Neural cell (in vitro differentiated cells): ENCODE measurements around the gene CAMK1D. TPM values are rescaled to one million over a fixed set of nuclear protein-coding genes. Genes with fewer than 3 reads are reported as not detected.

ENCODE experiments used
- H2AFZ ChIP-seq: fragments of 200-600, 300-800 bp; sonication (generic), shearing (Covaris generic); 2 replicates; pipeline ENCODE4 v1.6.0; 2014; ENCODE audit warnings: low read depth, mild to moderate bottlenecking, antibody characterized with exemption, low read length, moderate library complexity
- H3F3A ChIP-seq: fragments of 200-600 bp; shearing (Covaris generic); 2 replicates; pipeline ENCODE4 v1.6.1; 2016; ENCODE audit warnings: mild to moderate bottlenecking, moderate library complexity, mixed read lengths, antibody characterized with exemption, low read length; ENCODE audit not compliant: insufficient read depth, poor library complexity, severe bottlenecking
- H3K27ac ChIP-seq: fragments of 200-600, 300-800 bp; sonication (generic), shearing (Covaris generic); 2 replicates; pipeline ENCODE4 v1.5.1; 2014; ENCODE audit warnings: mild to moderate bottlenecking, low read length, moderate library complexity
- H3K27me3 ChIP-seq: fragments of 300-800, 200-600 bp; sonication (generic), shearing (Covaris generic); 2 replicates; pipeline ENCODE4 v1.6.0; 2014; ENCODE audit warnings: mild to moderate bottlenecking, low read depth, low read length, moderate library complexity; ENCODE audit not compliant: insufficient read depth
- H3K36me3 ChIP-seq: fragments of 300-800, 200-600 bp; sonication (generic), shearing (Covaris generic); 2 replicates; pipeline ENCODE4 v1.5.1; 2014; ENCODE audit warnings: mild to moderate bottlenecking, antibody characterized with exemption, low read length, moderate library complexity; ENCODE audit not compliant: insufficient read depth
- H3K4me2 ChIP-seq: fragments of 300-800, 200-600 bp; sonication (generic), shearing (Covaris generic); 2 replicates; pipeline ENCODE4 v1.6.0; 2014; ENCODE audit warnings: mild to moderate bottlenecking, low read length
- H3K4me3 ChIP-seq: fragments of 300-800, 200-600 bp; sonication (generic), shearing (Covaris generic); 2 replicates; pipeline ENCODE4 v1.5.1; 2014; ENCODE audit warnings: mild to moderate bottlenecking, low read length, moderate library complexity
- H3K79me2 ChIP-seq: fragments of 200-600 bp; shearing (Covaris generic); replicated peaks from 2 replicates; pipeline ENCODE4 v1.6.0; 2014; ENCODE audit warnings: mild to moderate bottlenecking, low read length, moderate library complexity; ENCODE audit not compliant: insufficient read depth
- H3K9ac ChIP-seq: fragments of 300-800, 200-600 bp; sonication (generic), shearing (Covaris generic); 2 replicates; pipeline ENCODE4 v1.6.1; 2016; ENCODE audit warnings: mild to moderate bottlenecking, low read length, mixed read lengths
- H3K9me2 ChIP-seq: fragments of 200-600 bp; shearing (Covaris generic); 2 replicates; pipeline ENCODE4 v1.6.1; 2016; ENCODE audit warnings: mild to moderate bottlenecking, low read length, mixed read lengths; ENCODE audit not compliant: insufficient read depth
- H3K9me3 ChIP-seq: fragments of 200-600, 300-800 bp; sonication (generic), shearing (Covaris generic); 2 replicates; pipeline ENCODE4 v1.6.1; 2016; ENCODE audit warnings: mild to moderate bottlenecking, mixed run types, low read length, moderate library complexity, mixed read lengths
- H4K20me1 ChIP-seq: fragments of 200-600 bp; shearing (Covaris generic); 2 replicates; pipeline ENCODE4 v1.6.1; 2016; ENCODE audit warnings: mild to moderate bottlenecking, mixed run types; ENCODE audit not compliant: insufficient read depth
- EP300 ChIP-seq: fragments of 450-650 bp; conservative IDR thresholded peaks from 2 replicates; pipeline ENCODE4 v1.6.1; 2014; ENCODE audit warnings: antibody characterized with exemption, mild to moderate bottlenecking, moderate library complexity; ENCODE audit not compliant: poor library complexity, severe bottlenecking
- EZH2 ChIP-seq: fragments of 200-600, 300-800 bp; shearing (Covaris generic), sonication (generic); IDR thresholded peaks from 2 replicates; pipeline ENCODE4 v1.6.1; 2014; ENCODE audit warnings: antibody characterized with exemption, low read length, borderline replicate concordance, mild to moderate bottlenecking; ENCODE audit not compliant: insufficient read depth, poor library complexity, severe bottlenecking
- MXI1 ChIP-seq: fragments of 450-650 bp; conservative IDR thresholded peaks from 2 replicates; pipeline ENCODE4 v1.6.1; 2014; ENCODE audit warnings: antibody characterized with exemption, mild to moderate bottlenecking; ENCODE audit not compliant: poor library complexity, severe bottlenecking
- POLR2AphosphoS5 ChIP-seq: IDR thresholded peaks from 2 replicates; pipeline ENCODE4 v1.6.1; 2012
- RAD21 ChIP-seq: fragments of 450-650 bp; conservative IDR thresholded peaks from 2 replicates; pipeline ENCODE4 v1.6.1; 2014; ENCODE audit warnings: antibody characterized with exemption, mild to moderate bottlenecking, moderate library complexity
- SMC3 ChIP-seq: fragments of 450-650 bp; conservative IDR thresholded peaks from 2 replicates; pipeline ENCODE4 v1.6.1; 2014; ENCODE audit warnings: antibody characterized with exemption, mild to moderate bottlenecking, moderate library complexity; ENCODE audit not compliant: poor library complexity
- TAF1 ChIP-seq: IDR thresholded peaks from 2 replicates; pipeline ENCODE4 v1.6.1; 2012; ENCODE audit warnings: low read depth
- polyA plus RNA-seq: library from polyadenylated mRNA; depleted of rRNA; stranded (reverse); fragments of >200 nt; gene quantifications from 2 replicates; pipeline ENCODE4 v1.2.3, GENCODE V29; 2014
- TF ChIP-seq, protein P1 (sequence below): IDR thresholded peaks from 2 replicates; pipeline ENCODE4 v1.6.1; 2012; ENCODE audit warnings: borderline replicate concordance
- TF ChIP-seq, protein P2 (sequence below): fragments of 450-650 bp; IDR thresholded peaks from 2 replicates; pipeline ENCODE4 v1.5.1; 2014; ENCODE audit warnings: antibody characterized with exemption, mild to moderate bottlenecking, moderate library complexity; ENCODE audit not compliant: poor library complexity, severe bottlenecking

CAMK1D gene
- polyA plus RNA-seq, 1 donor from 2014 or later: 13.8 TPM

DNA sequence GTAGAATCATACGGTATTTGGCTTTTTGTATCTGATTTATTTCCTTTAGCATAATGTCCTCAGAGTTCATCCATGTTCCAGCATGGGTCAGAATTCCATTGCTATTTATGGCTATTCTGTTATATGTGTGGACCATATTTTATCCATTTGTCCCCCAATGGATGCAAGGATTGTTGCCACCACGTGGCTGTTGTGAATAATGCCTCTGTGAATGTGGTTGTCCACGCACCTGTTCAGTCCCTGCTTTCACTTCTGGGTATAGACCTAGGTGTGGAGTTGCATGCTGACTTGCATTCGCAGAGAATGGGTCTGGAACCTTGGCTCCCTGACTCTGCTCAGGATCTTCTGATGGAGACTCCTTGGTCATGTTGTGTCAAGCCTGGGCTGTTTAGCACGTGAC is 199.9 kb downstream of the CAMK1D start:
- Histone ChIP-seq H4K20me1 (no peaks in the 10 kb centered on the region), H3K9me2 (no peaks in the 10 kb centered on the region), H3K4me2 (no peak overlapping the region), H3K27me3 (no peaks in the 10 kb centered on the region), H3K9ac (no peak overlapping the region), H3K36me3 (no peaks in the 10 kb centered on the region), H3K79me2 (no peaks in the 10 kb centered on the region), H2AFZ (no peak overlapping the region), H3K4me3 (no peak overlapping the region), H3F3A (no peaks in the 10 kb centered on the region), H3K9me3 (peaks cover 8% of the 10 kb centered on the region), H3K27ac (no peak overlapping the region)
- TF ChIP-seq RAD21: no peak
- TF ChIP-seq, protein P1, sequence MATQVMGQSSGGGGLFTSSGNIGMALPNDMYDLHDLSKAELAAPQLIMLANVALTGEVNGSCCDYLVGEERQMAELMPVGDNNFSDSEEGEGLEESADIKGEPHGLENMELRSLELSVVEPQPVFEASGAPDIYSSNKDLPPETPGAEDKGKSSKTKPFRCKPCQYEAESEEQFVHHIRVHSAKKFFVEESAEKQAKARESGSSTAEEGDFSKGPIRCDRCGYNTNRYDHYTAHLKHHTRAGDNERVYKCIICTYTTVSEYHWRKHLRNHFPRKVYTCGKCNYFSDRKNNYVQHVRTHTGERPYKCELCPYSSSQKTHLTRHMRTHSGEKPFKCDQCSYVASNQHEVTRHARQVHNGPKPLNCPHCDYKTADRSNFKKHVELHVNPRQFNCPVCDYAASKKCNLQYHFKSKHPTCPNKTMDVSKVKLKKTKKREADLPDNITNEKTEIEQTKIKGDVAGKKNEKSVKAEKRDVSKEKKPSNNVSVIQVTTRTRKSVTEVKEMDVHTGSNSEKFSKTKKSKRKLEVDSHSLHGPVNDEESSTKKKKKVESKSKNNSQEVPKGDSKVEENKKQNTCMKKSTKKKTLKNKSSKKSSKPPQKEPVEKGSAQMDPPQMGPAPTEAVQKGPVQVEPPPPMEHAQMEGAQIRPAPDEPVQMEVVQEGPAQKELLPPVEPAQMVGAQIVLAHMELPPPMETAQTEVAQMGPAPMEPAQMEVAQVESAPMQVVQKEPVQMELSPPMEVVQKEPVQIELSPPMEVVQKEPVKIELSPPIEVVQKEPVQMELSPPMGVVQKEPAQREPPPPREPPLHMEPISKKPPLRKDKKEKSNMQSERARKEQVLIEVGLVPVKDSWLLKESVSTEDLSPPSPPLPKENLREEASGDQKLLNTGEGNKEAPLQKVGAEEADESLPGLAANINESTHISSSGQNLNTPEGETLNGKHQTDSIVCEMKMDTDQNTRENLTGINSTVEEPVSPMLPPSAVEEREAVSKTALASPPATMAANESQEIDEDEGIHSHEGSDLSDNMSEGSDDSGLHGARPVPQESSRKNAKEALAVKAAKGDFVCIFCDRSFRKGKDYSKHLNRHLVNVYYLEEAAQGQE: no peak
- TF ChIP-seq SMC3: no peak
- no peak for TF ChIP-seq EZH2
- TF ChIP-seq MXI1: no peak
- TF ChIP-seq, protein P2, sequence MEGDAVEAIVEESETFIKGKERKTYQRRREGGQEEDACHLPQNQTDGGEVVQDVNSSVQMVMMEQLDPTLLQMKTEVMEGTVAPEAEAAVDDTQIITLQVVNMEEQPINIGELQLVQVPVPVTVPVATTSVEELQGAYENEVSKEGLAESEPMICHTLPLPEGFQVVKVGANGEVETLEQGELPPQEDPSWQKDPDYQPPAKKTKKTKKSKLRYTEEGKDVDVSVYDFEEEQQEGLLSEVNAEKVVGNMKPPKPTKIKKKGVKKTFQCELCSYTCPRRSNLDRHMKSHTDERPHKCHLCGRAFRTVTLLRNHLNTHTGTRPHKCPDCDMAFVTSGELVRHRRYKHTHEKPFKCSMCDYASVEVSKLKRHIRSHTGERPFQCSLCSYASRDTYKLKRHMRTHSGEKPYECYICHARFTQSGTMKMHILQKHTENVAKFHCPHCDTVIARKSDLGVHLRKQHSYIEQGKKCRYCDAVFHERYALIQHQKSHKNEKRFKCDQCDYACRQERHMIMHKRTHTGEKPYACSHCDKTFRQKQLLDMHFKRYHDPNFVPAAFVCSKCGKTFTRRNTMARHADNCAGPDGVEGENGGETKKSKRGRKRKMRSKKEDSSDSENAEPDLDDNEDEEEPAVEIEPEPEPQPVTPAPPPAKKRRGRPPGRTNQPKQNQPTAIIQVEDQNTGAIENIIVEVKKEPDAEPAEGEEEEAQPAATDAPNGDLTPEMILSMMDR: no peak

DNA sequence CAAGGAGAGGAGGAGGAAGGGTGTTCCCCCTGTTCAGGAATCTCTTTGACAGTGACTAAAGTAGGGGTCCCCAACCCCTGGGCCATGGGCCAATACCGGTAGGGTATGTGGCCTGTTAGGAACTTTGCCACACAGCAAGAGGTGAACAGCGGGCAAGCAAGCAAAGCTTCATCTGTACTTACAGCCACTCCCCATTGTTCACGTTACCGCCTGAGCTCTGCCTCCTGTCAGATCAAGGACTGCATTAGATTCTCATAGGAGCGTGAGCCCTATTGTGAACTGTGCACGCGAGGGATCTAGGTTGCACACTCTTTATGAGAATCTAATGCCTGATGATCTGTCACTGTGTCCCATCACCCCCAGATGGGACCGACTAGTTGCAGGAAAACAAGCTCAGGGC is 201.6 kb downstream of the CAMK1D start:
- no peaks in the 10 kb centered on the region for H4K20me1 ChIP-seq
- no peak overlapping the region for H3K9ac ChIP-seq
- H3K36me3 ChIP-seq: no peaks in the 10 kb centered on the region
- no peaks in the 10 kb centered on the region for H3K79me2 ChIP-seq
- no peak overlapping the region for H2AFZ ChIP-seq
- H3K9me3 ChIP-seq: peaks cover 5% of the 10 kb centered on the region
- no peaks in the 10 kb centered on the region for H3F3A ChIP-seq
- H3K9me2 ChIP-seq: no peaks in the 10 kb centered on the region
- H3K27me3 ChIP-seq: no peaks in the 10 kb centered on the region
- TF ChIP-seq EP300 (no peak), POLR2AphosphoS5 (no peak), TAF1 (no peak), SMC3 (no peak), MXI1 (no peak), RAD21 (no peak), EZH2 (no peak)
- TF ChIP-seq, protein P1: no peak
- TF ChIP-seq, protein P2: no peak
- H3K4me3 ChIP-seq: no peak overlapping the region
- H3K27ac ChIP-seq: no peak overlapping the region
- H3K4me2 ChIP-seq: no peak overlapping the region
